ENCODE results near the gene OR56B1. TPM values are rescaled to one million over a fixed set of nuclear protein-coding genes. Genes with fewer than 3 reads are reported as not detected.
"Not testable (repeated sequence)": the region's sequence is repeated elsewhere in the genome, so short reads cannot be mapped to it uniquely, and the experiment has no call there.

Gene OR56B1
- total RNA-seq, 1 donor from 2014 or later: not detected

DNA sequence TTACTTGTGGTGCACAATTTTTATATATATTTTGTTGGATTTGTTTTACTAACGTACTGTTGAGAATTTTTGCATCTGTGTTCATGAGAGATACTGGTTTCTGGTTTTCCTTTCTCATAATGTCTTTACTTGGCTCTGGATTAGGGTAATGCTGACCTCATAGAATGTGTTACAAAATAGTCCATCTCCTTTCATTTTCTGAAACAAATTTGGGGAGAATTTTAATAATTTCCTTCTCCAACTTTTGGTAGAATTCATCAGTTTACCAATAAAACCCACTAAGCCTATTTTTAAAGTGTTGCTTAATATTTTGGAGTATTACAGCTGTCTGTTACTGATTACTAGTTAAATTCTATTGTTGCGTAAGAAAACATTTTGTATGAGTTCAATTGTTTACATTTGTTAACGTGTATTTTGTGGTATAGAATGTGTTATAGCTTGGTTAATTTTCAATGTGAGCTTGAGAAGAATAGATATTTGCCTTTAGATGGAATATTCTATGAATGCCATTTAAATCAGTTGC, 35.1 kb upstream of the OR56B1 start:
- DNase-seq (ENCODE audit: low spot score): no peak
- Mint-ChIP-seq H3K27ac (no peak overlapping the region), H3K4me3 (no peak overlapping the region), H3K9me3 (no peaks in the 10 kb centered on the region), H3K36me3 (ENCODE audit: low read depth) (peaks cover 58% of the 10 kb centered on the region), H3K27me3 (ENCODE audit: insufficient read depth) (no peaks in the 10 kb centered on the region), H3K4me1 (ENCODE audit: low read depth) (peaks cover 51% of the 10 kb centered on the region)
- intact Hi-C loops (cut with micrococcal nuclease): loop anchor here (1.0 kb wide), 1 partner anchor 9 kb away; no protein-coding TSS in a partner anchor

DNA sequence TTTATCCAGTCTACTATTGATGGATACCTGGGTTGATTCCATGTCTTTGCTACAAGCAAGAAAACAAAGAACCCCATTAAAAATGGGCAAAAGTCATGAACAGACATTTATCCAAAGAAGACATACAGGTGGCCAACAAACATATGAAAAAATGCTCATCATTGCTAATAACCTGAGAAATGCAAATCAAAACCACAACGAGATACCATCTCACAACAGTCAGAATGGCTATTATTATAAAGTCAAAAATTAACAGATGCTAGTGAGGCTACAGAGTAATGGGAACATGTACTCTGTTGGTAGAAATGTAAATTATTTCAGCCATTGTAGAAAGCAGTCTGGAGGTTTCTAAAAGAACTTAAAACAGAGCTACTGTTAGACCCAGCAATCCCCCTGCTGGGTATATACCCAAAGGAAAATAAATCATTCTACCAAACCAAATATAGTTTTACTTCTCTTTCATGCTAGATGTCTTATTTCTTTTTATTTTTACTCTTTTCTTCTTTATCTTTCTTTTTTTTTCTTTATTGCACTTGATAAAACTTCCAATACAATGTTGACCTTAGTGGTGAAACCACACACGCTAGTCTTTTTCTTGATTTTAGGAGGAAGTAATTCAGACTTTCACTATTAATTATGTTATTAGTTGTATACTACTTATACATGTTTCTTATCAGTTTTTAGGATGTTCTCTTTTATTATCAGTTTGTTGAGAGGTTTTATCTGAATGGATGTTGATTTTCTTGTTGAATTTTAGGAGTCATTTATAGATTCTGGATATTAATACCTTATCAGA, 32.3 kb upstream of the OR56B1 start:
- Mint-ChIP-seq H3K4me3 (no peak overlapping the region), H3K27ac (no peak overlapping the region)

DNA sequence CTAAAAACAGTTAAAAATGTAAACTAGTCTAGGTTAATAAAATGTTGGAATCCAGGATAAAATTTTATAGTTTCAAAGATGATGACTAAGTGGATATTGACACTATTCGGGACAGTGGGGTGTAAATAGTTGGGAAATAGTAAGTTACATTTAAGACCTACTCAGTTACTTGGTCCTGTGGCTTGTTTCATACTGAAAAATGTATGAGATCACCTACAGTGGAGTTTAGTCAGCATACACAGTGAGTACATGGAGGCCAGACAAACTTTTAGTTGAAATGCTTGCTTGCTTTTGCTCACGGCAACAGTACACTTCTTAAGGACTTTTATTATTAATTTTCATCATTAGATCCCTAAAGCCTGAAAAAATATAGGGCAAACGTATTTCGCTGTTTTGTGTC, 30.6 kb upstream of the OR56B1 start:
- Mint-ChIP-seq H3K27ac (peak overlapping the region; percentile 42), H3K9me3 (no peaks in the 10 kb centered on the region), H3K36me3 (ENCODE audit: low read depth) (peaks cover 65% of the 10 kb centered on the region), H3K4me3 (no peak overlapping the region), H3K4me1 (ENCODE audit: low read depth) (peaks cover 28% of the 10 kb centered on the region), H3K27me3 (ENCODE audit: insufficient read depth) (no peaks in the 10 kb centered on the region)
- intact Hi-C loops (cut with micrococcal nuclease): no loop called here
- DNase-seq (ENCODE audit: low spot score): no peak

More for the DNA sequence above, 32.3 kb upstream of the OR56B1 start:
- intact Hi-C loops (cut with micrococcal nuclease): no loop called here
- DNase-seq (ENCODE audit: low spot score): no peak
- Mint-ChIP-seq H3K4me1 (ENCODE audit: low read depth) (peaks cover 36% of the 10 kb centered on the region), H3K9me3 (no peaks in the 10 kb centered on the region), H3K27me3 (ENCODE audit: insufficient read depth) (no peaks in the 10 kb centered on the region), H3K36me3 (ENCODE audit: low read depth) (peaks cover 54% of the 10 kb centered on the region)

DNA sequence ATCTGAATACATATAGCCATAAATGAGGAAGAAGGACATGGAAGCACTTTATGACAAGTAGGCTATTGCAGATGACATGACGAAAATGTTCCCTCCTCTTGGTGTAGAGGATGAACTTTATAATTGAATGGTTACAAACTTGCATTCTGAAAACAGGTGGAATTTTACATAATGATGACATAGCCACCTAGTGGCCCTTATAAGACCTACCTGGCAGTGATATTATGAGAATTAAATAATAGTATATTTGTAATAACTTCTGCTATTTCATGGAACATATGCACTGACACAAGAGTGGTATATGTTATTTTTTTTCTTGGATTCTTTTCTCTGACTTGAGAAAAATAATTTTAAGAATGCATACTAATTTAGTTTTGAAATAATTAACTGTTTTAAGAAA, 23.7 kb upstream of the OR56B1 start:
- Mint-ChIP-seq H3K4me1 (ENCODE audit: low read depth) (no peaks in the 10 kb centered on the region), H3K36me3 (ENCODE audit: low read depth) (peaks cover 27% of the 10 kb centered on the region), H3K4me3 (no peak overlapping the region), H3K27me3 (ENCODE audit: insufficient read depth) (no peaks in the 10 kb centered on the region), H3K27ac (no peak overlapping the region), H3K9me3 (peaks cover 4% of the 10 kb centered on the region)
- intact Hi-C loops (cut with micrococcal nuclease): loop anchor here (1.0 to 5.0 kb wide), 2 partner anchors 112 to 240 kb away; no protein-coding TSS in a partner anchor
- DNase-seq (ENCODE audit: low spot score): no peak

DNA sequence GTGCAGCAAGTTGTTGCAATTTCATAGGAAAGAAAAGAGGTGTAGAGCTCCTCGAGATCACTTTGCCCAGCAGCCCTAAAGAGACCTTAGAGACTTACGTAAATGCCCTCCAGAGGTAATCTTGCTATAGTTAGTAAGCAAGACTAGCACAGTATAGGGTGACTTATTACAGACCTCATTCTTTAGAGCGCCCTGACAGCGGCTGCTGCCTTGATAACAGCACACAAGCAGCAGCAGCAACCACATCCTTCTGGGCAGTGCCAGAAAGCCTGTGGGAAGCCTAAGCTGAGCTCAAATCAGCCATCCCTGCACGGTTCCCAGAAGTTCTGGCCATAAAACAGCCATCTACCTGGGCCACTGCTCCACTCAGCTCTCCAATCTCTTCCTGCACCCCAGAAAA, 22.6 kb upstream of the OR56B1 start:
- DNase-seq (ENCODE audit: low spot score): no peak
- Mint-ChIP-seq H3K27ac (no peak overlapping the region), H3K36me3 (ENCODE audit: low read depth) (peaks cover 24% of the 10 kb centered on the region), H3K27me3 (ENCODE audit: insufficient read depth) (no peaks in the 10 kb centered on the region), H3K4me3 (no peak overlapping the region), H3K4me1 (ENCODE audit: low read depth) (no peaks in the 10 kb centered on the region), H3K9me3 (peaks cover 10% of the 10 kb centered on the region)
- intact Hi-C loops (cut with micrococcal nuclease): loop anchor here (5.0 kb wide), 1 partner anchor 241 kb away; no protein-coding TSS in a partner anchor

DNA sequence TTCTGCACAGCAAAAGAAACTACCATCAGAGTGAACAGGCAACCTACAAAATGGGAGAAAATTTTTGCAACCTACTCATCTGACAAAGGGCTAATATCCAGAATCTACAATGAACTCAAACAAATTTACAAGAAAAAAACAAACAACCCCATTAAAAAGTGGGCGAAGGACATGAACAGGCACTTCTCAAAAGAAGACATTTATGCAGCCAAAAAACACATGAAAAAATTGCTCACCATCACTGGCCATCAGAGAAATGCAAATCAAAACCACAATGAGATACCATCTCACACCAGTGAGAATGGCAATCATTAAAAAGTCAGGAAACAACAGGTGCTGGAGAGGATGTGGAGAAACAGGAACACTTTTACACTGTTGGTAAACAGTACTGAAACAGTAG, 19.7 kb upstream of the OR56B1 start:
- H3K27me3 Mint-ChIP-seq (ENCODE audit: insufficient read depth); H3K9me3 Mint-ChIP-seq; H3K4me1 Mint-ChIP-seq (ENCODE audit: low read depth); DNase-seq (ENCODE audit: low spot score); intact Hi-C loops (cut with micrococcal nuclease); H3K27ac Mint-ChIP-seq; H3K4me3 Mint-ChIP-seq: not testable (repeated sequence)
- peaks cover 17% of the 10 kb centered on the region for H3K36me3 Mint-ChIP-seq (ENCODE audit: low read depth)

DNA sequence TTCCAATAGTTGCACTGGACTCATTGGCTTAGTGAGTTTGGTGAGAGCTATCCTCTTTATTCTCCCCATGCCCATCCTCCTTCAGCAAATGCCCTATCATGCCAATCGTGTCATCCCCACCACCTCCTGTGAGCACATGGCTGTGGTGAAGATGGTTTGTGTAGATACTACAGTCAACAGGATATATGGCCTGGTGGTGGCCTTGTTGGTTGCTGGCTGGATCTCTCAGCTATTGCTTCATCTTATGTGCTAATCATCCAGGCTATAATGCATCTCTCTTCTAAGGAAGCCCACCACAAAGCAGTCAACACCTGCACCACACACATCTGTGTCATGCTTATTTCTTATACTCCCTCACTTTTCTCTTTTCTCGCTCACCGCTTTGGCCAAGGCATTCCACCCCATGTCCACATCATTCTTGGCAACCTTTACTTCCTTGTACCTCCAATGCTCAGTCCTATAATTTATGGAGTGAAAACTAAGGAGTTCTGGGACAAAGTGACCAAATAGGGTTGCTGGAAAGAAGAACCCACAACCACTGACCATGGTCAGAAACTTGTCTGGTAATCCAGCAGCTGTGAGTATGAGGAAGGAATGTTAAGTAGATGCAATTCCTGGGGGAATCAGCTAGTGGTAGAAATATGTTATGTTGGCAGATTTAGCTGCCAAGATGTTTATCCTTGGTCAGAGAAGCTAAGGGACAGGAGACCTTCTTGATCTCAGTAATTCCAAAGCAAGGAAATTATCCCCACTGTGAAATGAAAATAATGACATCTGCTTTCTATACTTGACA, 16.3 kb upstream of the OR56B1 start:
- no peak for DNase-seq (ENCODE audit: low spot score)
- no peak overlapping the region for H3K4me3 Mint-ChIP-seq
- no peaks in the 10 kb centered on the region for H3K27me3 Mint-ChIP-seq (ENCODE audit: insufficient read depth)
- H3K27ac Mint-ChIP-seq: no peak overlapping the region
- peaks cover 14% of the 10 kb centered on the region for H3K36me3 Mint-ChIP-seq (ENCODE audit: low read depth)
- H3K4me1 Mint-ChIP-seq (ENCODE audit: low read depth): no peaks in the 10 kb centered on the region
- peaks cover 10% of the 10 kb centered on the region for H3K9me3 Mint-ChIP-seq
- intact Hi-C loops (cut with micrococcal nuclease): no loop called here

DNA sequence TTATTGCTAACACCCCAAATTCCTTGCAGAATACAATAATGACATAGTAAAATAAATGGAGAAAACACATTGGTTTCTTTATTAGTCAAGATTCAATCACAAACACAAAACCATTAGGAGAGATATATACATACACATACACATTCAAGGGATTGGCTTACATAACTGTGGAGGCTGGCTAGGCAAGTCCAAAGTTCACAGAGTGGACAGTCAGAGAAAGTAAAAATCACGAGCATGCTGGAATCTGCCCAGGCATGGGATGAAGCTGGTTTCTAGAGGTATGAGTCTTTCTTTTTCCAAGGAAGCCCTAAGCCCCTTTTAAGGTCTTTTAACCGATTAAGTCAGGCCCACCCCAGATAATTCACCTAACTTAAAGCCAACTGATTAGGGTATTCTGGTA, 13.6 kb upstream of the OR56B1 start:
- Mint-ChIP-seq H3K27me3 (ENCODE audit: insufficient read depth) (no peaks in the 10 kb centered on the region), H3K9me3 (peaks cover 5% of the 10 kb centered on the region), H3K27ac (no peak overlapping the region), H3K4me3 (no peak overlapping the region), H3K36me3 (ENCODE audit: low read depth) (peaks cover 12% of the 10 kb centered on the region), H3K4me1 (ENCODE audit: low read depth) (no peaks in the 10 kb centered on the region)
- no peak for DNase-seq (ENCODE audit: low spot score)
- intact Hi-C loops (cut with micrococcal nuclease): no loop called here

DNA sequence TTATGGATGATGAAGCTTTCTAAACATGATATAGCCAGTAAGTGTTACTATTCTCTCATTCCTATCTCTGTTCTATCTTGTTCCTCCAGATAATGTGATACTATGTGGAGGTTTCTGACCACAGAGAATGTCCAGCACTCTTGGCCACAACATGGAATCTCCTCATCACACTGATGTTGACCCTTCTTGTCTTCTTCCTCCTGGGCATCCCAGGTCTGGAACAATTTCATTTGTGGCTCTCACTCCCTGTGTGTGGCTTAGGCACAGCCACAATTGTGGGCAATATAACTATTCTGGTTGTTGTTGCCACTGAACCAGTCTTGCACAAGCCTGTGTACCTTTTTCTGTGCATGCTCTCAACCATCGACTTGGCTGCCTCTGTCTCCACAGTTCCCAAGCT, 9.9 kb upstream of the OR56B1 start:
- Mint-ChIP-seq H3K4me1 (ENCODE audit: low read depth) (no peaks in the 10 kb centered on the region), H3K4me3 (no peak overlapping the region), H3K27ac (no peak overlapping the region), H3K36me3 (ENCODE audit: low read depth) (no peaks in the 10 kb centered on the region), H3K9me3 (no peaks in the 10 kb centered on the region), H3K27me3 (ENCODE audit: insufficient read depth) (no peaks in the 10 kb centered on the region)
- no peak for DNase-seq (ENCODE audit: low spot score)
- intact Hi-C loops (cut with micrococcal nuclease): no loop called here

DNA sequence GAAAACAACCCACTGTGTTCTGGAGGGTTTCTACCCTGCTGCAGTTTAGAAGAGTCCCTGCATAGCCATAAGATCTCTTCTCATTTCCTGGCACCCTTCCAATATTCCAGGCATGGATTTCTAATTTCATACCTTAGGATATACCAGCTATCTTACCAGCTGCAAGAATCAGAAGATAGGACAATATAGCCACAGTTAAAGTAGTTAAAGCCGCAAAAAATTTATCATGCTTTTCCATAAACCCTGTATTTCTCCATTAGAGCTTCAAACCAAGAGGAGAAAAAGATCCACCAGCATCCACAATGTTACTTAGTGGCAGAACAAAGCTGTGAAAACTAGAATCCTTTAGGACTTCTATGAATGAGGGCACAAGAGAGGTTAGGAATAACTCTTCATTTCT, 8.6 kb upstream of the OR56B1 start:
- intact Hi-C loops (cut with micrococcal nuclease): no loop called here
- H3K27me3 Mint-ChIP-seq (ENCODE audit: insufficient read depth): no peaks in the 10 kb centered on the region
- H3K4me1 Mint-ChIP-seq (ENCODE audit: low read depth): no peaks in the 10 kb centered on the region
- no peak overlapping the region for H3K4me3 Mint-ChIP-seq
- H3K36me3 Mint-ChIP-seq (ENCODE audit: low read depth): no peaks in the 10 kb centered on the region
- H3K9me3 Mint-ChIP-seq: no peaks in the 10 kb centered on the region
- DNase-seq (ENCODE audit: low spot score): no peak
- no peak overlapping the region for H3K27ac Mint-ChIP-seq

DNA sequence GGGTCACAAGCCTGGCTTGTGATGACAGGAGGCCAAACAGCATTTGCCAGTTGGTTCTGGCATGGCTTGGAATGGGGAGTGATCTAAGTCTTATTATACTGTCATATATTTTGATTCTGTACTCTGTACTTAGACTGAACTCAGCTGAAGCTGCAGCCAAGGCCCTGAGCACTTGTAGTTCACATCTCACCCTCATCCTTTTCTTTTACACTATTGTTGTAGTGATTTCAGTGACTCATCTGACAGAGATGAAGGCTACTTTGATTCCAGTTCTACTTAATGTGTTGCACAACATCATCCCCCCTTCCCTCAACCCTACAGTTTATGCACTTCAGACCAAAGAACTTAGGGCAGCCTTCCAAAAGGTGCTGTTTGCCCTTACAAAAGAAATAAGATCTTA, 843 bp downstream of the OR56B1 start:
- Mint-ChIP-seq H3K4me3 (no peak overlapping the region), H3K27ac (no peak overlapping the region), H3K36me3 (ENCODE audit: low read depth) (peaks cover 2% of the 10 kb centered on the region), H3K27me3 (ENCODE audit: insufficient read depth) (peaks cover 11% of the 10 kb centered on the region), H3K4me1 (ENCODE audit: low read depth) (no peaks in the 10 kb centered on the region), H3K9me3 (peaks cover 8% of the 10 kb centered on the region)
- intact Hi-C loops (cut with micrococcal nuclease): no loop called here
- DNase-seq (ENCODE audit: low spot score): no peak

DNA sequence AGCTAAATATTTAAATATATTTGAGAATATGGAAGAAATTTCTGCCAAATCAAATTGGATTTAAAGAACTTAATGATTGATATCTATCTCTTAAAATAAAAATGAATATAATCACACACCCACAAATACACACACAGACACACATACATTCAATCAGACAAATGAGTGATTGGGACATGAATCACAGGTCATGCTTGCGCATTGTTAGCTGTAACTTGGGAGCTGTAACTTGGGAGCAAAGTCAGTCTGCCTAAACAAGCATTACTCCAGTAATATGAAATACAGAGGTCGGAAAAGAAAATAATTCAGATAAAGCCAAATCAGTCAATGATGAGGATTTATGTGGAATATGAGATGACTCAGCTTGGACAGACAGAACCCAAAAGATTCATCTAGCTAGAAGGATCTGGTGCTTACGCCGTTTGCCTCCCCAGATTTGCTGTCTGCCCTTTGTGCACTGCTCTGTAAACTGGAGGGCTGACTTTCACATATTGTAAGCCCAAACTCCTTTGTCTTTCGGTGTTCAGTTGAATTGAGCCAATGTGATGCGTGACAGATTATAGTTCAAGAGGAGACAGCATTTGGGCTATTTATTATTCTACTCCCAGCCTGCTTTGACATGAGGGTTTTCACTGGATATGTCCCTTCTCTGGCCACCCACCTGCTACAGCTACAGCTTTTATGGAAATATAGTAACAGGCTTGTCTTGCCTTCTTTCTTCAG, 1.6 kb downstream of the OR56B1 start:
- intact Hi-C loops (cut with micrococcal nuclease): no loop called here
- Mint-ChIP-seq H3K4me3 (no peak overlapping the region), H3K4me1 (ENCODE audit: low read depth) (no peaks in the 10 kb centered on the region), H3K9me3 (peaks cover 10% of the 10 kb centered on the region), H3K27ac (no peak overlapping the region), H3K36me3 (ENCODE audit: low read depth) (peaks cover 2% of the 10 kb centered on the region), H3K27me3 (ENCODE audit: insufficient read depth) (peaks cover 11% of the 10 kb centered on the region)
- DNase-seq (ENCODE audit: low spot score): no peak

Measured in activated T-helper 1 cell treated with anti-CD3 and anti-CD28 coated beads, Interleukin-12 subunit alpha, Interleukin-12 subunit beta, Interleukin-2, Interleukin-4 antibody, amounts not matched to agents 30 ng/mL and 10 ng/mL and 1 ng/mL, durations not matched to agents 14 hours and 24 hours and 36 hours (primary cell).